Measurements from ENCODE around the gene PTHLH. TPM values are rescaled to one million over a fixed set of nuclear protein-coding genes. Genes with fewer than 3 reads are reported as not detected.
A peak's percentile ranks its signal among the peaks of the same experiment; 100 is the strongest.

Gene PTHLH
- total RNA-seq, 1 donor from 2014 or later = not detected

GRCh38 chr12:27951898-27952297, 20.6 kb downstream of the PTHLH start:
- DNase-seq = no peak
- CTCF ChIA-PET = no interaction called here
- no peak overlapping the region for H3K27ac Mint-ChIP-seq

GRCh38 chr12:27946421-27946820, 26.1 kb downstream of the PTHLH start:
- H3K4me3 Mint-ChIP-seq = no peak overlapping the region
- ATAC-seq (ENCODE audit: low read depth) (no peak), DNase-seq (no peak)
- no peaks in the 10 kb centered on the region for H3K4me1 Mint-ChIP-seq
- H3K27ac Mint-ChIP-seq = no peak overlapping the region
- intact Hi-C loops (cut with micrococcal nuclease) = no loop called here
- POLR2A ChIA-PET = no interaction called here
- CTCF ChIA-PET = no interaction called here
- no peaks in the 10 kb centered on the region for H3K36me3 Mint-ChIP-seq (ENCODE audit: low read depth)
- no peak for TF ChIP-seq CTCF (IDR thresholded peaks at IDR 0.05)
- peaks cover 9% of the 10 kb centered on the region for H3K27me3 Mint-ChIP-seq
- no peaks in the 10 kb centered on the region for H3K9me3 Mint-ChIP-seq

More at GRCh38 chr12:27951898-27952297, 20.6 kb downstream of the PTHLH start:
- intact Hi-C loops (cut with micrococcal nuclease) = no loop called here
- no peak overlapping the region for H3K4me3 Mint-ChIP-seq
- no peaks in the 10 kb centered on the region for H3K36me3 Mint-ChIP-seq (ENCODE audit: low read depth)
- no peaks in the 10 kb centered on the region for H3K9me3 Mint-ChIP-seq
- H3K4me1 Mint-ChIP-seq = no peaks in the 10 kb centered on the region
- no peak for TF ChIP-seq CTCF (IDR thresholded peaks at IDR 0.05)
- POLR2A ChIA-PET = no interaction called here
- ATAC-seq (ENCODE audit: low read depth) = no peak
- H3K27me3 Mint-ChIP-seq = peaks cover 13% of the 10 kb centered on the region

GRCh38 chr12:27940756-27941402, 31.7 kb downstream of the PTHLH start:
- ChIA-PET CTCF (interaction anchor here (0.8 to 3.3 kb wide), 8 partner anchors 10 to 208 kb away, joined by 3 to 23 read pairs (median 4); no protein-coding TSS in a partner anchor), POLR2A (interaction anchor here (1.2 kb wide), 1 partner anchor 119 kb away, joined by 3 read pairs; no protein-coding TSS in a partner anchor)
- peak; percentile 58 for ATAC-seq (ENCODE audit: low read depth)
- no peaks in the 10 kb centered on the region for H3K36me3 Mint-ChIP-seq (ENCODE audit: low read depth)
- H3K27ac Mint-ChIP-seq = no peak overlapping the region
- peak; percentile 40 for DNase-seq
- no peaks in the 10 kb centered on the region for H3K9me3 Mint-ChIP-seq
- H3K27me3 Mint-ChIP-seq = peaks cover 6% of the 10 kb centered on the region
- H3K4me3 Mint-ChIP-seq = no peak overlapping the region
- no peaks in the 10 kb centered on the region for H3K4me1 Mint-ChIP-seq
- TF ChIP-seq CTCF (IDR thresholded peaks at IDR 0.05) = peak; percentile 16
- intact Hi-C loops (cut with micrococcal nuclease) = loop anchor here (1.0 to 5.0 kb wide), 4 partner anchors 120 to 208 kb away; partner anchors contain the start of genes KLHL42 and MANSC4

- H3K27ac Mint-ChIP-seq = no peak overlapping the region
- POLR2A ChIA-PET = interaction anchor here (1.2 kb wide), 1 partner anchor 118 kb away, joined by 3 read pairs; no protein-coding TSS in a partner anchor
These were observed 32.3 kb downstream of the PTHLH start for GRCh38 chr12:27940245-27940644.

More at GRCh38 chr12:27940245-27940644, 32.3 kb downstream of the PTHLH start:
- CTCF ChIA-PET = interaction anchor here (0.9 to 3.3 kb wide), 7 partner anchors 10 to 208 kb away, joined by 3 to 23 read pairs (median 4); no protein-coding TSS in a partner anchor
- H3K9me3 Mint-ChIP-seq = no peaks in the 10 kb centered on the region
- intact Hi-C loops (cut with micrococcal nuclease) = loop anchor here (1.0 to 5.0 kb wide), 4 partner anchors 119 to 207 kb away; partner anchors contain the start of genes KLHL42 and MANSC4
- no peak for ATAC-seq (ENCODE audit: low read depth)
- no peak for TF ChIP-seq CTCF (IDR thresholded peaks at IDR 0.05)
- no peaks in the 10 kb centered on the region for H3K36me3 Mint-ChIP-seq (ENCODE audit: low read depth)
- H3K4me1 Mint-ChIP-seq = no peaks in the 10 kb centered on the region
- DNase-seq = no peak
- peaks cover 6% of the 10 kb centered on the region for H3K27me3 Mint-ChIP-seq
- no peak overlapping the region for H3K4me3 Mint-ChIP-seq

All from activated B cell treated with CpG ODN at 0.5 μM for 24 hours (primary cell).